ENCODE measurements around the gene TENM4.

DNA sequence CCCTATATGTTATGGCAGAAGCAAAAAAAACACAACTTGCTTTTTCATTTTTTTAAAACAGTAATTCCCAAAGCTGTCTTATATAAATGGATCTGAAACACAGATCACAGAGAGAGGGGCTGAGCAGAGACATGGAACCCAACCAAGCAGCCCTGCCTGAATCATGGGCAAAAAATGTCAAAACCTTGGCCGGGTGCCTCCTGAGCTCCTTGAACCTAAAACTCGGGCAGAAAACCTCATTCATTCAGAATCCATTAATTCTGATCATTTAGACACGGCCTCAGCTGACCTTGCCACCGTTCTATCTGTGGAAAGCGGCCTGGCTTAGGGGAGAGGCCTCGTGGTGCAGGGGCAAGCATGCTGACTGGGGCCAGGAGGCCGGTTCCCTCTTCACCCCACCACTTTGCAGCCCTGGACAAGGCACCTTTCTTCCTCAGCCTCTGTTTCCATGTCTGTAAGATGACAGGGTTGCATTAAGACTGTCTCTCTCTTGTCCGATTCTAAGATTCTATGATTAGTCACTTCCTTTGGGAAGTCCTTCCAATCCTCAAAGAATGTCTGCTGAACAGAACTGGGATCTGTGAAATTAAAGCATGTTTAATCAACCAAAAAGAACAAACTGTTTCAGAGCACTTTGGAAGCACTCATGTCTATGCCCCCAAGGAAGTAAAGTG is 26.0 kb downstream of the TENM4 start:
- TF ChIP-seq, protein P1, sequence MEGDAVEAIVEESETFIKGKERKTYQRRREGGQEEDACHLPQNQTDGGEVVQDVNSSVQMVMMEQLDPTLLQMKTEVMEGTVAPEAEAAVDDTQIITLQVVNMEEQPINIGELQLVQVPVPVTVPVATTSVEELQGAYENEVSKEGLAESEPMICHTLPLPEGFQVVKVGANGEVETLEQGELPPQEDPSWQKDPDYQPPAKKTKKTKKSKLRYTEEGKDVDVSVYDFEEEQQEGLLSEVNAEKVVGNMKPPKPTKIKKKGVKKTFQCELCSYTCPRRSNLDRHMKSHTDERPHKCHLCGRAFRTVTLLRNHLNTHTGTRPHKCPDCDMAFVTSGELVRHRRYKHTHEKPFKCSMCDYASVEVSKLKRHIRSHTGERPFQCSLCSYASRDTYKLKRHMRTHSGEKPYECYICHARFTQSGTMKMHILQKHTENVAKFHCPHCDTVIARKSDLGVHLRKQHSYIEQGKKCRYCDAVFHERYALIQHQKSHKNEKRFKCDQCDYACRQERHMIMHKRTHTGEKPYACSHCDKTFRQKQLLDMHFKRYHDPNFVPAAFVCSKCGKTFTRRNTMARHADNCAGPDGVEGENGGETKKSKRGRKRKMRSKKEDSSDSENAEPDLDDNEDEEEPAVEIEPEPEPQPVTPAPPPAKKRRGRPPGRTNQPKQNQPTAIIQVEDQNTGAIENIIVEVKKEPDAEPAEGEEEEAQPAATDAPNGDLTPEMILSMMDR (IDR thresholded peaks at IDR 0.05; ENCODE audit: poor library complexity, severe bottlenecking): no peak
- TF ChIP-seq POLR2AphosphoS5 (IDR thresholded peaks at IDR 0.05): no peak
- TF ChIP-seq SMC3 (conservative IDR thresholded peaks at IDR 0.05; ENCODE audit: poor library complexity): no peak
- no peak for TF ChIP-seq EZH2 (IDR thresholded peaks at IDR 0.05; ENCODE audit: borderline replicate concordance, insufficient read depth, low read length, poor library complexity, severe bottlenecking)
- TF ChIP-seq EP300 (conservative IDR thresholded peaks at IDR 0.05; ENCODE audit: poor library complexity, severe bottlenecking): no peak
- TF ChIP-seq TAF1 (IDR thresholded peaks at IDR 0.05; ENCODE audit: low read depth): no peak
- no peak for TF ChIP-seq RAD21 (conservative IDR thresholded peaks at IDR 0.05)
- TF ChIP-seq, protein P2, sequence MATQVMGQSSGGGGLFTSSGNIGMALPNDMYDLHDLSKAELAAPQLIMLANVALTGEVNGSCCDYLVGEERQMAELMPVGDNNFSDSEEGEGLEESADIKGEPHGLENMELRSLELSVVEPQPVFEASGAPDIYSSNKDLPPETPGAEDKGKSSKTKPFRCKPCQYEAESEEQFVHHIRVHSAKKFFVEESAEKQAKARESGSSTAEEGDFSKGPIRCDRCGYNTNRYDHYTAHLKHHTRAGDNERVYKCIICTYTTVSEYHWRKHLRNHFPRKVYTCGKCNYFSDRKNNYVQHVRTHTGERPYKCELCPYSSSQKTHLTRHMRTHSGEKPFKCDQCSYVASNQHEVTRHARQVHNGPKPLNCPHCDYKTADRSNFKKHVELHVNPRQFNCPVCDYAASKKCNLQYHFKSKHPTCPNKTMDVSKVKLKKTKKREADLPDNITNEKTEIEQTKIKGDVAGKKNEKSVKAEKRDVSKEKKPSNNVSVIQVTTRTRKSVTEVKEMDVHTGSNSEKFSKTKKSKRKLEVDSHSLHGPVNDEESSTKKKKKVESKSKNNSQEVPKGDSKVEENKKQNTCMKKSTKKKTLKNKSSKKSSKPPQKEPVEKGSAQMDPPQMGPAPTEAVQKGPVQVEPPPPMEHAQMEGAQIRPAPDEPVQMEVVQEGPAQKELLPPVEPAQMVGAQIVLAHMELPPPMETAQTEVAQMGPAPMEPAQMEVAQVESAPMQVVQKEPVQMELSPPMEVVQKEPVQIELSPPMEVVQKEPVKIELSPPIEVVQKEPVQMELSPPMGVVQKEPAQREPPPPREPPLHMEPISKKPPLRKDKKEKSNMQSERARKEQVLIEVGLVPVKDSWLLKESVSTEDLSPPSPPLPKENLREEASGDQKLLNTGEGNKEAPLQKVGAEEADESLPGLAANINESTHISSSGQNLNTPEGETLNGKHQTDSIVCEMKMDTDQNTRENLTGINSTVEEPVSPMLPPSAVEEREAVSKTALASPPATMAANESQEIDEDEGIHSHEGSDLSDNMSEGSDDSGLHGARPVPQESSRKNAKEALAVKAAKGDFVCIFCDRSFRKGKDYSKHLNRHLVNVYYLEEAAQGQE (IDR thresholded peaks at IDR 0.05; ENCODE audit: borderline replicate concordance): no peak
